Measurements from ENCODE around the gene SMARCB1.
"Not testable (repeated sequence)": the region's sequence is repeated elsewhere in the genome, so short reads cannot be mapped to it uniquely, and the experiment has no call there.

The SMARCB1 gene

DNA sequence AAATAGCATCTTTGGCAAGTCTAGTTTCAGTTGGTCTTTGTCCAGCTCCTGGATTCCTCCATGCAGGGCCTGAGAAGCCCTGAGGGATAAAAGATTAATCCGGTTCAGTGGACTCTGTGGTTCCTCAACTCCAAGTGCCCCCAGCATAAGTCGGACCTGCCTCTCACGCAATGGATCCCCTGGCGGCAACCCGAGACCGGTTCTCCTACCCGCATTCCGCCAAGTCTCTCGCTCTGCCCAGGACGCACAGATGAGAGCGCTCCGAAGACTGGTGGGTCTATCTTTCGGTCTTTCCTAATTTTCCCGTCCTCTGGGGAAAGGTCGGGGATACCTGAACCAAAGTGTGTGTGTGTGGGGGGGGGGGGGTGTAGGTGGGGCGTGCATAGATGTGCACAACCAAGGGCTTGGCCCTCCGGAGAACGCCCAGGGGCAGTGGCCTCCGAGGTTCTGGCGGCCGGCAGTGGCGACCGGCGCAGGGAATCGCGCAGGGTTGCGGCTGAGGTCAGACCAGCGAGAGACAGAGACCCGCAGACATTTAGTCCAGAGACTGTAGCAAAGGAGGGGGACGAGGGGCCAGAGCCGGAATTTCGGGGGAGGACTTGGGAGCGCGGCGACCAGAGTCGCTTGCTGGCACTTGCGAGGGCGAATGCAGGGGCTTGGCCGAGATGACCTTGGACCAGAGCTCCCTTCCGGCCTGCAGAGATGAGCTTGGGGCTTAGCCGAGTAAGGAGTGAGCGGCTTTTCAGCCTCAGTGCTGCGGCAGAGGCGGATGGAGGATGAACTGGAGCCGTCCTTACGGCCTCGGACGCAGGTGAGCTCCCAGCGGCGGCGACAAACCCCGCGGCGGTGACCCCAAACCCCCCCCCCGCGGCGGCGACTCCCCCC, 70.2 kb downstream of the SMARCB1 start:
- TF ChIP-seq CTCF (IDR thresholded peaks at IDR 0.05) = no peak
- TF ChIP-seq ZFX (IDR thresholded peaks at IDR 0.05; ENCODE audit: borderline replicate concordance) = no peak
- H3K27ac ChIP-seq = peak overlapping the region; percentile 85

- 0 out of 2 replicates have a peak, but pooled peaks have one; percentile 14 for TF ChIP-seq CTCF (IDR thresholded peaks at IDR 0.05)
- TF ChIP-seq ZFX (IDR thresholded peaks at IDR 0.05; ENCODE audit: borderline replicate concordance) = no peak
- peak within 1 kb of the TSS; percentile 85 for H3K27ac ChIP-seq
Observed at GRCh38 chr22:23857606-23858483, 71.1 kb downstream of the SMARCB1 start, which contains the start of gene SLC2A11. Gene SLC2A11 (plus strand): TSS chr22:23857875. CDS start chr22:23858000, 125 bp downstream.

- peak overlapping the region; percentile 85 for H3K27ac ChIP-seq
- TF ChIP-seq CTCF (IDR thresholded peaks at IDR 0.05) (no peak), ZFX (IDR thresholded peaks at IDR 0.05; ENCODE audit: borderline replicate concordance) (no peak)
Observed at GRCh38 chr22:23858484-23858815, 71.7 kb downstream of the SMARCB1 start.

DNA sequence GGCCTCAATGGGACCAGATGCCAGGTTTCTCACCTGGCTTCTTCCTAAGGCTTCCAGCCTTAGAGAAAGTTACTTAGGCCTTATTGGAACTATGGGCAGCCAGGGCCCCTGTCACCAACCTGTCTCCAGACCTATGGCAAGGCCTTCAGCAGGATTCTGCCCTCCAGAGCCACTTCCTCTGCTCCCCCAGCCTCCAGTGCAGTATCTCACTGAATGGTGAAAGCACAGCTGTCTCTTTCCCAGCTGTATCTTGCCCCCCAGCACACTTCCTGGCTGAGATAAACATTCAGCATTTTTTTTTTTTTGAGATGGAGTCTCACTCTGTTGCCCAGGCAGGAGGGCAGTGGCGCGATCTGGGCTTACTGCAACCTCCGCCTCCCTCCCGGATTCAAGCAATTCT, 72.4 kb downstream of the SMARCB1 start:
- TF ChIP-seq ZFX (IDR thresholded peaks at IDR 0.05; ENCODE audit: borderline replicate concordance) (no peak), CTCF (IDR thresholded peaks at IDR 0.05) (no peak)
- H3K27ac ChIP-seq = no peak overlapping the region

- not testable (repeated sequence) for H3K27ac ChIP-seq
Observed at GRCh38 chr22:23860187-23860586, 73.4 kb downstream of the SMARCB1 start.

DNA sequence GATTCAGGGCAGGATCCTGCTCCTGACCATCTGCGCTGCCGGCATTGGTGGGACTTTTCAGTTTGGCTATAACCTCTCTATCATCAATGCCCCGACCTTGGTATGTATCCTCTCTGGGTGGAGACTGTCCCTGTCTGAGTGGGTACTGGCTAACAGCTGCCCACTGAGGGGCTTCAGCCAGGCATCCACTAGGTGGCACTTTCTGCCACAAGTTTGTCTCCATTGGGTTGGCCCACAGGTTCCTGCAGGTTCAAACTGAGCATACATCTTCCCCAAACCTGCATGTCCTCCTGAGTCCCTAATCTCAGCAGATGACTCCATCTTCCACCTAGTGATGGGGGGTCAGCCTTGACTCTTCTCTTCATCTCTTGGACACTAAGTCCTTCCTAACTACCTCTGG, 75.3 kb downstream of the SMARCB1 start:
- no peak for TF ChIP-seq ZFX (IDR thresholded peaks at IDR 0.05; ENCODE audit: borderline replicate concordance)
- TF ChIP-seq CTCF (IDR thresholded peaks at IDR 0.05) = peak; percentile 76
- H3K27ac ChIP-seq = no peak overlapping the region

DNA sequence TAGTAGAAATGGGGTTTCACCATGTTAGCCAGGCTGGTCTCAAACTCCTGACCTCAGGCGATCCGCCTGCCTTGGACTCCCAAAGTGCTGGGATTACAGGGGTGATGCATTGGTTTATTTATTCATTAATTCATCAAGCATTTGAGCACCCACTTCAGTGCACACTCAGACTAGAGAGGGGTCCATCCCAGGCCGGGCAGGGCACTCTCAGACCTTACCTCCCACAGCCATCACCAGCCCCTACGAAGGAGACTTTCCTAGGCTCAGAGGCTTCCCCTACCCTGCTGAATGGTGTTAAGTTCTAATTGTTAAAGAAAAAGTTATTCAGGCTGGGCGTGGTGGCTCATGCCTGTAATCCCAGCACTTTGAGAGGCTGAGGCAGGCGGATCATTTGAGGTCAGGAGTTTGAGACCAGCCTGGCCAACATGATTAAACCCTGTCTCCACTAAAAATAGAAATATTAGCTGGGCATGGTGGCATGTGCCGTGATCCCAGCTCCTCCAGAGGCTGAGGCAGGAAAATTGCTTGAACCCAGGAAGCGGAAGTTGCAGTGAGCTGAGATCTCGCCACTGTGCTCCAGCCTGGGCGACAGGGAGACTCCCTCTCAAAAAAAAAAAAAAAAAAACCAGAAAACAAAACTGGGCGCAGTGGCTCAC, 77.9 kb downstream of the SMARCB1 start:
- not testable (repeated sequence) for H3K27ac ChIP-seq

GRCh38 chr22:23868580-23868979, 81.8 kb downstream of the SMARCB1 start:
- no peak overlapping the region for H3K27ac ChIP-seq
- TF ChIP-seq ZFX (IDR thresholded peaks at IDR 0.05; ENCODE audit: borderline replicate concordance) = no peak
- no peak for TF ChIP-seq CTCF (IDR thresholded peaks at IDR 0.05)
